CD4-positive, alpha-beta T cell treated with Interleukin-2 at 100 ng/mL for 4 hours (primary cell): ENCODE measurements around the gene REXO1.
"Not testable (repeated sequence)": the region's sequence is repeated elsewhere in the genome, so short reads cannot be mapped to it uniquely, and the experiment has no call there.

Experiments
- DNase-seq: peaks from one replicate; pipeline ENCODE4 v3.0.0-alpha.2; 2020; ENCODE audit warnings: low spot score

The REXO1 gene

DNA sequence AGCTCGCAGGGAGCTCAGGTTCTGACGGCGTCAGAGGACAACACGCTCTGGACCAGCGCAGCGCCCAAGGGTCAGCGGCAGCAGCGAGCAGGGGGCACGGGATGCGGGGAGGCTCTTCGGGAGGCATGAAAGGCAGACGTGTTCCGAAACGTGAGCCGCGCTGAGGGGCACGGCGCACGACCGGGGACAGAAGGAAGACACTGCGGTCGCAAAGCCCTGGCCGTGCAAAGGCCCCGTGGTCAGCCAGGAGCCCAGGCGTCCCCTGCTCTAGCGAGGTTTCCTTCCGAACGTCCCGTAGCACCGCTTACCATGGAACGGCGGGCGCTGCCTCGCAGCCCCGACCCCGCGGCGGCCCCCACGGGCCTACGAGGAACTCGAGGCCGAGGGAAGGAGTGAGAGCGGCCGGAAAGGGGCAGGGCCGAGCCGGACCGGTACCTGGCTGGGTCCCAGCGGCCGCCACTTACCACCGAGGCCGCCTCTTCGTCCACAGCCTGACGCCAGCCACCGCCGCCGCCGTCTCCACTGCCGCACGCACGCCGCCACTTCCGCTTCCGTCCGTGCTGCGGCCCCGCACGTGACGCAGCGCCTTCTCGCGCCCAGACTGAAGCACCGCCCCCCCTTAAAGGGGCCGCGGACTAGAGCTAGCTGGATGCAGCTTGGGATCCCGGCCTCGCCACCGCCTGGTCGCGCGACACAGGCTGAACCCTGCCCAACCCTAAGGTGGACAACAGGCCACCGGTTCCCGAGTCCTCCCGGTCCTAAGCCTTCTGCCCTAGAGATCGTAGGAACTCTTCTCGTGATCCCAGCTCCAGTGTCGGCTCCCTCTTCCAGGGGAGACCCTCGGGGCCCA is 27.6 kb upstream of the REXO1 start:
- peak; percentile 82 for DNase-seq

DNA sequence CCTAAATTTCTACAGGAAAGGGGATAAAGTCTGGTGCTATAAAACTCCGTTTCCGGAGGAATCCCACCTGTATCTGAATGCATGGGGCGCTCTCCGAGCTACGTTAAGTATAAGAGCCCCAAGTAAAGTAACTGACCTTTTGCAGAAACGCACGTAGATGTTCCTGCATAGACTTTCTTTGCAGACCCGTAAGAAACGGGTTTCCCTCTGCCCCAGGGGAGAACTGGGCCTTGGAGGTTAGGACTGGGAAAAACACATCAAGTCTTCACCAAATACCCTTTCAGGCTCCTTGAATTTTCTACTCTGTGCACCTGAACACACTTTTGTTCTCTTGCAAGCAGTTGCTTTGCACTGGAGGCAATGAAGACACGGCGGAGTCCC is 27.0 kb upstream of the REXO1 start:
- DNase-seq = not testable (repeated sequence)

GRCh38 chr19:1874554-1875185 is 26.4 kb upstream of the REXO1 start:
- peak; percentile 51 for DNase-seq

GRCh38 chr19:1873524-1874473 is 25.5 kb upstream of the REXO1 start:
- no peak for DNase-seq

DNA sequence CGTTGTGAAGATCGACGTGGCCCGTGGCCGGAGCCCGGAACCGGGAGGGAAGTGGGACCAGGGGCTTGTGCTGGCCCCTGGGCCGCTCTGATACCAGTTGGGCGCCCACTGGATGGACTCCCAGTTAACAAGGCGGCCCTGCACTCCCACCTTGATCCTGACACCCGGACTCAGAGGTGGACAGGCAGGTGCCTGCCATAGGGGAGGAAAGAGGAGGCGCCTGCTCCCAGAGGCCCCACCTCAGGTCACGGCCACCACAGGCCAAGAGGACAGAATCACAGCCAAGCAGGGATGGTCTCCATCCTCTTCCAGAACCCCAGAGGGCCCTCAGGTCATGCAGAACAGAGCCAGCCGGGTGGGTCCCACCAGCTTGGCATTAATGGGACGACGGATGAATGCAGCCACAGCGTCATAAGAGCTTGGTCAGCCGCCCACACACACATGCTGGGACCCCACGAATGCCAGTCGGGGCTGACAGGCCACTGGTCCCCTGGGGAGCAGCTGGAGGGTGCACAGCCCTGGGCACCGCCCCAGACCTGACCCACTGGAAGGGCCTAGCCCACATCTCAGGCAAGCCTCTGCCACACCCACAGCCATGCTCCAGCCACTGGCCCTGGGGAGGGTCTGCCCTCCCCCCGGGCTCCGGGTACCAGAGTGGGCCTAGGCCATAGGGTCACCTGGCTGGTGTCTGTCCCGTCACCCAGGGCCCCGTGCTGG is 24.7 kb upstream of the REXO1 start:
- DNase-seq = no peak

DNA sequence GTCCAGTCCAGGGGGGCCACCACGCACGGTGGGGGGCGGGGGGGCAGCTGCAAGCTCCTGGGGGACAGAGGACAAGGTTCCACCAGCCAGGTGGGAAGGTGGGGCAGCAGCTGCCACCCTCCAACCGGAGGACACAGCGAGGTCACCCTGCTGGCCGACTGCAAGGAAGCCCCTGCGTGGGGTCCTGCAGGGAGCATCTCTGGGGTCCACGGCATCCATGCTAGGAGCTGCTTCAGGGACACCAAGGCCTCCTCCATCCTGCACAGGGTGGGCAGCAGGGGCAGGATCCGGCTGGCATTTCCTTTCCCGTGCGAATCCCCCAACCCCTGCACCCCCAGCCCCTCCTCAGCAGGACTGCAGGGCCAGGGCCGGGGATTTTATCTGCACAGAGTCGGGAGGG is 23.3 kb upstream of the REXO1 start:
- no peak for DNase-seq

DNA sequence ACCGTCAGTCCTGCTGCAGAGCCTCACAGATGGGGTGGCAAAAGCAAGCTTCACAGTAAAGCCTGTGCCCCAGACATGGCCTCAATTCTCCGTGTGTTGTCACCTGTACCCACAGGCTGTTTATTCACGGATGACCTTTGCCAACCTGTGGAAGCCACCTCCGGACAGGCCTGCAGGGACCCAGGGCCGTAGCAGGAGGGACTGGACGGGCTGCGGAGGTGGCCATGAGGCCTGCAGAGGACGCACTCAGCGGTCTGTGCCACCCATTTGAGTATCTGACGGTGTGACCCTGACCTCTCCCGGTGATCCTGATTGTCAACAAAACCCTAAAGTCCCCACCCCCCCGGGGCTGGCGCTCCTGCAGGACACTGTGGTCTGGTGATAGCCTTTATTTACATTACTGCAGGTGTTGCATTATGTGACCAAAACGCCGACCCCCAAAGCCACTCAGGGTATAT is 22.9 kb upstream of the REXO1 start:
- no peak for DNase-seq

GRCh38 chr19:1868971-1869370 is 20.7 kb upstream of the REXO1 start:
- no peak for DNase-seq

DNA sequence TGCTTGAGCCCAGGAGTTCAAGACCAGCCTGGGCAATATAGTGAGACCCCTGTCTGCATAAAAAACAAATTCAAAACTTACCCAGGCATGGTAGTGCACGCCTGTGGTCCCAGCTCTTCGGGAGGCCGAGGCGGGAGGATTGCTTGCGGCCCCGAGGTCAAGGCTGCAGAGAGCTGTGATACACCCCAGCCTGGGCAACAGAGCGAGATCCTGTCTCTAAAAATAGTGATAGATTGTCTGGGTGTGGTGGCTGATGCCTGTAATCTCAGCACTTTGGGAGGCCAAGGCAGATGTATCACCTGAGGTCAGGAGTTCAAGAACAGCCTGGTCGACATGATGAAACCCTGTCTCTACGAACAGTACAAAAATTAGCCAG is 19.1 kb upstream of the REXO1 start:
- DNase-seq = no peak

GRCh38 chr19:1866693-1867348 is 18.5 kb upstream of the REXO1 start:
- DNase-seq = no peak

DNA sequence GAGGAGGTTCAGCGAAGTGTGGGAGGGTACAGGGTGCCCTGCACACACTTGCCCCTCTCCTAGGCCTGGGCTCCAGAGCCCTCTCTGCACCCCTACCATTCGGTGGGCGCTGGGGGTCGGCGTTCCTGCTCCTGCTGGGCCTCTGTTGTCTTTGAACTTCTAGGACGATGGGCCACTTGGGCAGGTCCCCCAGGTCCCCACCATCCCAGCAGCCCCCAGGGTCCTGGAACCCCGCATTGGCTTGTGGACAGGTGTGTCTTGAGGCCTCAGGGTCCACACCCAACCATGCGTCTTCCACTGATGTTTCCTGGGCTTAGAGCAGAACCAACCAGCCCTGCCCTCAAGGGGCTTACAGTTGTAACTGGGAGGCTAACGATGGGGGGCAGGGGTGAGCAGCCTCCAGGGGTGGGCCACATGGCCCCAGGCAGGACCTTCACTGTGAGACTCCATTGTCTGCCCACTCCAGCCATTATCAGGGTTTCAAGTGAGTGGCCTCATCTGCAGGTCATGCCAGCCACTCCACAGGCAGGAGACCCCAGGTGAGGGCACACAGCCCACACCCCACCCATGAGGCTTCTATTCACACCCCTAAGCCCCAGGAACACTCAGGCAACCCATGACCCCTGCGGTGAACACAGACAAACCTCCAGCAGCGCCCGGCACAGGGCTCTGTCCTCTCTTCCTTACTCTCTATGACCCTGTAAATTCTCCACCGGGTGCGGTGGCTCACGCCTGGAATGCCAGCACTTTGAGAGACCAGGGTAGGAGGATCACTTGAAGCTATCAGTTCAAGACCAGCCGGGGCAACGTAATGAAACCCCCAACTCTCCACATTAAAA is 17.1 kb upstream of the REXO1 start:
- DNase-seq = no peak

DNA sequence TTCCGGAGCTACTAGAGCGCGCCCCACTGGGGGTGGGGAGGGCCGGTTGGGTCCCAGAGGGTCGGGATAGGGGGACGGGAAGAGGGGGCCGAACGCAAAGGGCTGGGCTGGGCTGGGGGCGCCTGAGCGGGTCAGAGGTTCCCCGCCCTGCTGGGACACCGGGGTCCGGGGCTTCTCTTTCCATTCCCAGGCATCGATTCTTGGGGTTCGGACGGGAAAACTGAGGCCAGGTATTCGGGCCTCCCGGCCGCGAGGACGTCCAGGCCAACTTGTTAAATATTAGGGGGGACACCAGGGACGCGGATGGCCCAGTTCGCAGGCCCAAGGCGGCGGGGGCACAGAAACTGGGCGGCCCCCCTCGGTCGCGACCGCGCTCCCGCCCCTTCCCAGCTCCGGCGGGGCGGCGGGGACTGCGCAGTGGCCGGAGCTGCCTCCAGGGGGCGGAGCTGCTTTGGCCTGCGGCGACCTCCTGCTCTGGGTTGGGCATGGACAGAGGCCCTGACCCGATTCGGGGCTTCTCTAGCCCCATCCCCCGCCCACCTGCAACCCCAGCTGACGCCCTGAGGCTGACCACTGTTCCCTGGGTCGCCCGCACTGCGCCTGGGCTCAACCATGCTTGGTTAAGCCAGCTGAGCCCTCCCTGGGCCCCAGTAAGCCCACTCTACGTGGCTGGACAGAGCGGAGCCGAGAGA is 16.3 kb upstream of the REXO1 start:
- DNase-seq = peak; percentile 59

GRCh38 chr19:1863638-1864479 is 15.6 kb upstream of the REXO1 start:
- peak; percentile 91 for DNase-seq

GRCh38 chr19:1863328-1863637 is 15.0 kb upstream of the REXO1 start, which contains the start of gene KLF16:
Gene KLF16, minus strand, starts transcription at chr19:1863579. Its CDS starts 82 bp downstream, at chr19:1863497.
- no peak for DNase-seq

GRCh38 chr19:1862424-1863327 is 14.4 kb upstream of the REXO1 start:
- DNase-seq = no peak

GRCh38 chr19:1862068-1862423 is 13.8 kb upstream of the REXO1 start:
- DNase-seq = no peak

GRCh38 chr19:1861599-1862031 is 13.3 kb upstream of the REXO1 start:
- no peak for DNase-seq
